Measurements from ENCODE around the gene APBA2.

DNA sequence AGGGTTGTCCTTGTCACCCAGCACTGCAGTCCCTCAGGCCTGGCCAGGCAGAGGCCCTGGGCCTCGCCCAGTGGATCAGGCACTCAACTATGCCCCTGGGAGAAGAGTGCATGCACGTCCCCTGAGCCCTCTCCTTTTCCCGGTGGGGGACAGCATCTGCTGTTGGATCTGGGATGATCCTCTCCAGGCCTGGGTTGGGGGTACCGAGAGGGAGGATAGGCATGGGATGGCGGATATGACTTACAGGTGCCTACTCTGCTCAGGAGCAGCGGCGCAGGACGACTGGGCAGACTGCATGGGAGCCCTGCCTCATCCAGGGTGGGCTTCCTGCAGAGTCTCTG is 9.0 kb upstream of the APBA2 start:
- TF ChIP-seq, protein P1, sequence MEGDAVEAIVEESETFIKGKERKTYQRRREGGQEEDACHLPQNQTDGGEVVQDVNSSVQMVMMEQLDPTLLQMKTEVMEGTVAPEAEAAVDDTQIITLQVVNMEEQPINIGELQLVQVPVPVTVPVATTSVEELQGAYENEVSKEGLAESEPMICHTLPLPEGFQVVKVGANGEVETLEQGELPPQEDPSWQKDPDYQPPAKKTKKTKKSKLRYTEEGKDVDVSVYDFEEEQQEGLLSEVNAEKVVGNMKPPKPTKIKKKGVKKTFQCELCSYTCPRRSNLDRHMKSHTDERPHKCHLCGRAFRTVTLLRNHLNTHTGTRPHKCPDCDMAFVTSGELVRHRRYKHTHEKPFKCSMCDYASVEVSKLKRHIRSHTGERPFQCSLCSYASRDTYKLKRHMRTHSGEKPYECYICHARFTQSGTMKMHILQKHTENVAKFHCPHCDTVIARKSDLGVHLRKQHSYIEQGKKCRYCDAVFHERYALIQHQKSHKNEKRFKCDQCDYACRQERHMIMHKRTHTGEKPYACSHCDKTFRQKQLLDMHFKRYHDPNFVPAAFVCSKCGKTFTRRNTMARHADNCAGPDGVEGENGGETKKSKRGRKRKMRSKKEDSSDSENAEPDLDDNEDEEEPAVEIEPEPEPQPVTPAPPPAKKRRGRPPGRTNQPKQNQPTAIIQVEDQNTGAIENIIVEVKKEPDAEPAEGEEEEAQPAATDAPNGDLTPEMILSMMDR (IDR thresholded peaks at IDR 0.05): no peak
- no peak for TF ChIP-seq POLR2A (IDR thresholded peaks at IDR 0.05)

Data from heart left ventricle (tissue), 13 donors.